Ectodermal cell (in vitro differentiated cells): ENCODE results near the gene DGKD.

Experiments
- H3K27ac ChIP-seq: 2 replicates; pipeline ENCODE4 v1.7.0; 2013; ENCODE audit warnings: mild to moderate bottlenecking, low read depth, low read length; ENCODE audit not compliant: insufficient read depth, poor library complexity, severe bottlenecking
- H3K27me3 ChIP-seq: 2 replicates; pipeline ENCODE4 v1.7.0; 2013; ENCODE audit warnings: mild to moderate bottlenecking, low read length; ENCODE audit not compliant: insufficient read depth, control insufficient read depth, poor library complexity, severe bottlenecking
- H3K36me3 ChIP-seq: one replicate; pipeline ENCODE4 v1.7.0; 2013; ENCODE audit warnings: low read length; ENCODE audit not compliant: control insufficient read depth, insufficient read depth
- H3K4me1 ChIP-seq: one replicate; pipeline ENCODE4 v1.7.0; 2013; ENCODE audit warnings: low read length; ENCODE audit not compliant: control insufficient read depth, insufficient read depth
- H3K4me3 ChIP-seq: 2 replicates; pipeline ENCODE4 v1.7.0; 2013; ENCODE audit warnings: low read depth, low read length, control low read depth; ENCODE audit not compliant: insufficient read depth
- H3K9me3 ChIP-seq: 2 replicates; pipeline ENCODE4 v1.7.0; 2013; ENCODE audit warnings: mild to moderate bottlenecking, low read length, moderate library complexity; ENCODE audit not compliant: control insufficient read depth
- WGBS, 2 experiments: methylation state at CpG; one replicate each; pipeline ENCODE4 v1.1.7; 2013; ENCODE audit warnings: missing lambda C conversion rate in 2 of 2; 5-methylcytosine and 5-hydroxymethylcytosine counted together

Gene DGKD

DNA sequence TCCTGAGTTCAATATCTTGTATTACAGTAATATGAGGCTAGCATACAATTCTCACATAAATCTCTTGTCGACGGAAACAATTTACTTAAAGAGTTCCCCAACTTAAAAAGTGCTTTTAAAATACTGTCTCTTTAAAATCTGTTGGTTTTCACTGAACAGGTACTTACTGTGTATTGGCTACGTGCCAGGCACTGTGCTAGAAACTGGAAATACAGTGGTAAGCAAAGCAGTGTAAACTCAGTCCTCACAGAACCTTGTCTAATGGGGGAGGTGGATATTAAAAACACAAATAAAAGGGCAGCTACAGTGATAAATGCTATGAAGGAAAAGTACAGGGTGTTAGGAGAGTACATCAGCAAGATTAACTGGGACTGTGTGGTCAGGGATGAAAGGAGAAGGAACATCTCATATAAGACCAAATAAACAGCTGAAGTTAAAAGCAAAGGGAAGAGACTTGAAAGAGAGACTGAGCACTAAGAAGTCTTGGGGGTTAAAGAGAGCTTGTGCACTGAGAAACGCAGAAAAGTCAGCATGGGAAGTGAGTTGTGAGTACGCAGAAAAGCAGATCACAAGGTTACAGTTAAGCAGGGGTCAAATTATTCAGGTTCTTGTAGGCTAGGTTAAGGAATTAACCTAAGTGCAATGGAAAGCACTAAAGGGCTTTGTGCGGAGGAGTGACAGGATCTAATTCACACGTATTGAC, 159.8 kb downstream of the DGKD start:
- no peaks in the 10 kb centered on the region for H3K4me1 ChIP-seq
- H3K9me3 ChIP-seq, result no peaks in the 10 kb centered on the region
- no peaks in the 10 kb centered on the region for H3K36me3 ChIP-seq
- H3K27me3 ChIP-seq, result no peaks in the 10 kb centered on the region
- H3K27ac ChIP-seq, result no peak overlapping the region
- no peak overlapping the region for H3K4me3 ChIP-seq
- 92 to 97% methylated on average over 7 of the region's 7 CpGs for WGBS, 2 experiments

DNA sequence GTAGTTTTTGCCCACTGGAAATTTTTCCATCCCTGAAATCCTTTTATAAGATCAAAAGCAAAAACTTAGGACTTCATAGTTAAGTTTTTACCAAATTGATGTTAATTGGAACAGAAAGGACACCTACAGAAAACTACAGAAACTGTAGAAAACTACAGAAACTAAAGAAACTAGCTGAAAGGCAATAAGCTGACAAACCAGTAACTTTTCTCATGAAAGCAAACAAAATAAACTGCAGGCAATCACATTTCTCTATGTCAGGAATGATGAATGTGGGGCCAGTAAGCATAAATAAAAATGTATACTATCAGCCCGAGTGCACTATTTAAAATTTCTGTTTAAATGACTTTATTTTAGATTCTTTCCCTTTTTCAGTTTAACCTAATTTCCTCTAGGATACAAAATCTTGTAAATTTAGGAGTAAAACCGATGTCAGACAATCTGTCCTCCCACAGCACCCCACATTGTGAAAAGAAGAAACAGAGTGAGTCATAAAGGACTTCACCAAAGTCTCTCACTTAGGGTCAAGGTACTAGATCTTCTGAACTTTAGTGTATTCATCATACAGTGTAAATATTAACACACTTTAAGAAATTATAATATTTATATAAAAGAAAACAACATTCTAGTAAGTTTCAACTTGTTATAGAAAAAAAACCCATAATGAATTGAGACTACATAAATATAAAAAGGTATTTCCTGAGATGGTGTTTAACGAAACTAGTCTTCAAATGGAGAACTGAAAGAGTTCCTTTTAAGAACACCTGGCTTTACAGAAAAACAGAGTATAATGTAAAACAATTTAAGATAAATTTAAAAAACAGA, 165.7 kb downstream of the DGKD start:
- WGBS, 2 experiments, result 92 to 93% methylated on average over 2 of the region's 3 CpGs
- Histone ChIP-seq H3K27me3 (no peaks in the 10 kb centered on the region), H3K4me1 (no peaks in the 10 kb centered on the region), H3K36me3 (no peaks in the 10 kb centered on the region), H3K9me3 (no peaks in the 10 kb centered on the region), H3K4me3 (no peak overlapping the region), H3K27ac (no peak overlapping the region)
